ENCODE results near the gene CHMP3.
"Not testable (repeated sequence)": the region's sequence is repeated elsewhere in the genome, so short reads cannot be mapped to it uniquely, and the experiment has no call there.

The CHMP3 gene

DNA sequence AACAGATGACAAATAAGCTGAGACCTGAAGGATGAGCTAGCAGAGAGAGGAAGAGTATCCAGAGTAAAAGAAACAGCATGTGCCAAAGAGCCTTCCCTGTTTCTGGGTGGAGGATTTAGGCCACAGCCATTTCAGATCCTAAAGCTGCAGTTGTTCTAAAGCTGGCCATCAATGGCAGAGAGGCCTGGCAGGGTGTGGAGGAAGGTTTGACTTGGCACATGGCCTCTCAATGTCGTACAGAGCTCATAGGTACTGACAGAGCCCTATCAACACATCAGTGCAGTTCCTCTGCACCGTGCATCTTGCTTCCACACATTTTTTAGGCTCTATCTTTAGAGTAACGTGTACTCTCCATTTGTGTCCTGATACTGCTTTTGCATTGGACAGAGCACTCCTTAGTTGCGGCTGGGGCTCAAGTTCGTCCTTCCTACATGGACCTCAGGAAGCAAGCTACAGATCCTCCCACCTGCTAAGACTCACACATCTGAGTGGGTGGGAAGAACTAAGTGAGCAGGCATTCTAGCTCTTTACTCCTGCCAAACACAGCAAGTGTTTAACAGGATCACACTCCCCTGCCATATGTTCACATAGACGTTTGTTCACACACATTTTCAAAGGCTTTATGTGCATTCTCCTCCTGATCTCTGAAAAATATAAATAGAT lies 3.0 kb upstream of the CHMP3 start:
- H3K4me3 Mint-ChIP-seq = no peak overlapping the region
- ATAC-seq (no peak), DNase-seq (no peak)
- peaks cover 2% of the 10 kb centered on the region for H3K27me3 Mint-ChIP-seq
- no peak overlapping the region for H3K27ac Mint-ChIP-seq
- peaks cover 15% of the 10 kb centered on the region for H3K9me3 Mint-ChIP-seq
- H3K4me1 Mint-ChIP-seq = peaks cover 27% of the 10 kb centered on the region
- H3K36me3 Mint-ChIP-seq (ENCODE audit: low read depth) = peaks cover 11% of the 10 kb centered on the region

DNA sequence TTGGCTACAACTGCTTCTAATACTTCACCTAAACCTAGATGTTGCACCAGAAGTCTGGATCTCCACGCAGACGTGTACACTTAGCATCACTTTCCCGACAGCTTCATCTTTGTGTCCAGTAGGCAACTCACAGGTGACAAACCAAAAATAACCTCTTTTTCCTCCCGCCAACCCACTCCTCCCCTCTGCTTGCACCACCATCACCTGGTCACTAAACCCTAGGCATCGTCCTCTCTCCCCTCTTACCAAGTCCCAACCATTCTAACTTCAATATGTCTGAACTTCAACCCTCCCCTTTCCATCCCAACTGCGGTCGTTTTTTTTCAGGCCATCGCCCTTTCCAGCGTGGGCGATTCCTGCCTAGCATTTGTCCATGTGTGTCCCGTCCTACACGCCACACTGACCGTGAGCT lies 413 bp upstream of the CHMP3 start:
- Mint-ChIP-seq H3K27ac (peak overlapping the region; percentile 97), H3K36me3 (ENCODE audit: low read depth) (peaks cover 23% of the 10 kb centered on the region), H3K9me3 (peaks cover 15% of the 10 kb centered on the region), H3K4me3 (peak overlapping the region; percentile 93), H3K27me3 (peaks cover 2% of the 10 kb centered on the region), H3K4me1 (peaks cover 36% of the 10 kb centered on the region)
- DNase-seq = no peak
- ATAC-seq = no peak

DNA sequence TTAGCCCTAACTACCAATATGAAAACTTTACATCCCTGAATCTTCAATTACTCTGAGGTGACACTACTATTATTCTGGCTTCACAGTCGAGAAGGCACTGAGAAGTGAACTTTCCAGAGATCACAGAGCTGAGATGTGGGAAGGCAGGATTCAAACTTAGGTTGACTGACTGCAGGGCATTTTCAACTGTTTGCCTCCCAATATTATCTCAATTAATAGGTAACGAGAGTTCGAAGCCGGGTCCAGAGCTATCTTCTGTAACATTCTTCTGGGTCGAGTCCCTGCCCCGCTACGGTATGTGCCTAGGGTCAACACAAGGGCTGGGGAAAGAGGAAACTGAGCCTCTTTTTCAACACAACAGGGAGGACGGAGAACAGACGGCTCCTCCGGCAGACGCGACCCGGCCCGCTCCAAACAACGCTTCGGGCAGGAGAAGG lies 740 bp downstream of the CHMP3 start:
- no peak for DNase-seq
- Mint-ChIP-seq H3K9me3 (peaks cover 15% of the 10 kb centered on the region), H3K4me3 (peak overlapping the region; percentile 93), H3K27me3 (peaks cover 2% of the 10 kb centered on the region), H3K36me3 (ENCODE audit: low read depth) (peaks cover 23% of the 10 kb centered on the region), H3K4me1 (peaks cover 36% of the 10 kb centered on the region), H3K27ac (peak overlapping the region; percentile 97)
- no peak for ATAC-seq

GRCh38 chr2:86557836-86558235 lies 5.4 kb downstream of the CHMP3 start:
- H3K27ac Mint-ChIP-seq = no peak overlapping the region
- ATAC-seq = no peak
- no peak overlapping the region for H3K4me3 Mint-ChIP-seq
- H3K36me3 Mint-ChIP-seq (ENCODE audit: low read depth) = peaks cover 21% of the 10 kb centered on the region
- DNase-seq = no peak
- no peaks in the 10 kb centered on the region for H3K9me3 Mint-ChIP-seq
- no peaks in the 10 kb centered on the region for H3K27me3 Mint-ChIP-seq
- H3K4me1 Mint-ChIP-seq = peaks cover 37% of the 10 kb centered on the region

- Mint-ChIP-seq H3K27ac (no peak overlapping the region), H3K4me3 (no peak overlapping the region), H3K9me3 (no peaks in the 10 kb centered on the region), H3K4me1 (peaks cover 37% of the 10 kb centered on the region), H3K36me3 (ENCODE audit: low read depth) (peaks cover 22% of the 10 kb centered on the region), H3K27me3 (no peaks in the 10 kb centered on the region)
- DNase-seq (no peak), ATAC-seq (no peak)
These were observed 6.7 kb downstream of the CHMP3 start for GRCh38 chr2:86556508-86556907.

GRCh38 chr2:86552889-86553288 lies 10.4 kb downstream of the CHMP3 start:
- Mint-ChIP-seq H3K4me1 (peaks cover 29% of the 10 kb centered on the region), H3K27me3 (no peaks in the 10 kb centered on the region), H3K9me3 (no peaks in the 10 kb centered on the region), H3K36me3 (ENCODE audit: low read depth) (peaks cover 16% of the 10 kb centered on the region), H3K4me3 (peak overlapping the region; percentile 70), H3K27ac (peak overlapping the region; percentile 75)
- no peak for DNase-seq
- no peak for ATAC-seq

DNA sequence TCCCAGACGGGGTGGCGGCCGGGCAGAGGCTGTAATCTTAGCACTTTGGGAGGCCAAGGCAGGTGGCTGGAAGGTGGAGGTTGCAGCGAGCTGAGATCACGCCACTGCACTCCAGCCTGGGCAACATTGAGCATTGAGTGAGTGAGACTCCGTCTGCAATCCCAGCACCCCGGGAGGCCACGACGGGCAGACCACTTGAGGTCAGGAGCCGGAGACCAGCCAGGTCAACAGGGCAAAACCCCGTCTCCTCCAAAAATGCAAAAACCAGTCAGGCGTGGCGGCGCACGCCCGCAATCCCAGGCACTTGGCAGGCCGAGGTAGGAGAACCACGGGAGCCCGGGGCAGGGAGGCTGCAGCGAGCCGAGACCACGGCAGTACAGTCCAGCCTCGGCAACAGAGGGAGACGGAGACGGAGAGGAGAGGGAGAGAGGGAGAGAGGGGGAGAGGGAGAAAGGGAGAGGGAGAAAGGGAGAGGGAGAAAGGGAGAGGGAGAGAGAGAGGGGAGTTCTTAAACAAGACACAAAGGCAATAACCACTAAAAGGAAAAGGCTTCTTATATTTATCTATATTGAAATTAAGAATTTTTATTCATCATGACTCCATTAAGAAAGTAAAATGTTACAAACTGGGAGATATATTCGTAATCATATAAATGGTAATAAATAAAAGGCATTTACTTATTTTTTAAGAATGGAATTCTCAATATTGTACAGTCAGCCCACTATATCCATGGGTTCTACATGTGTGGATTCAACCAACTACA lies 13.1 kb downstream of the CHMP3 start:
- peaks cover 29% of the 10 kb centered on the region for H3K4me1 Mint-ChIP-seq
- not testable (repeated sequence) for H3K9me3 Mint-ChIP-seq, H3K27me3 Mint-ChIP-seq, H3K27ac Mint-ChIP-seq, DNase-seq, H3K4me3 Mint-ChIP-seq, ATAC-seq
- peaks cover 28% of the 10 kb centered on the region for H3K36me3 Mint-ChIP-seq (ENCODE audit: low read depth)

- Mint-ChIP-seq H3K4me1 (peaks cover 27% of the 10 kb centered on the region), H3K36me3 (ENCODE audit: low read depth) (peaks cover 30% of the 10 kb centered on the region)
- H3K4me3 Mint-ChIP-seq, H3K27me3 Mint-ChIP-seq, ATAC-seq, H3K27ac Mint-ChIP-seq, H3K9me3 Mint-ChIP-seq, DNase-seq: not testable (repeated sequence)
These were observed 13.8 kb downstream of the CHMP3 start for GRCh38 chr2:86549440-86549839.

DNA sequence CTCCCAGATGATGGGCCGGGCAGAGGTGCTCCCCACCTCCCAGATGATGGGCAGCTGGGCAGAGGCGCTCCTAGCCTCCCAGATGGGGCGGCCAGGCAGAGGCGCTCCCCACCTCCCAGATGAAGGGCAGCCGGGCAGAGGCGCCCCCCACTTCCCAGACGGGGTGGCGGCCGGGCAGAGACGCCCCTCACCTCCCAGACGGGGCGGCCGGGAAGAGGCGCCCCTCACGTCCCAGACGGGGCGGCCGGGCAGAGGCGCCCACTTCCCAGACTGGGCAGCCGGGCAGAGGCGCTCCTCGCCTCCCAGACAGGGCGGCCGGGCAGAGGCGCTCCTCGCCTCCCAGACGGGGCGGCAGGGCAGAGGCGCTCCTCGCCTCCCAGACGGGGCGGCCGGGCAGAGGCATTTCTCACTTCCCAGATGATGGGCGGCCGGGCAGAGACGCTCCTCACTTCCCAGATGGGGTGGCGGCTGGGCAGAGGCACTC lies 14.3 kb downstream of the CHMP3 start:
- H3K9me3 Mint-ChIP-seq, H3K27ac Mint-ChIP-seq, DNase-seq, H3K27me3 Mint-ChIP-seq, ATAC-seq, H3K4me3 Mint-ChIP-seq: not testable (repeated sequence)
- Mint-ChIP-seq H3K36me3 (ENCODE audit: low read depth) (peaks cover 33% of the 10 kb centered on the region), H3K4me1 (peaks cover 24% of the 10 kb centered on the region)

GRCh38 chr2:86548165-86548912 lies 14.9 kb downstream of the CHMP3 start:
- Mint-ChIP-seq H3K27ac (peak overlapping the region; percentile 49), H3K4me1 (peaks cover 23% of the 10 kb centered on the region), H3K36me3 (ENCODE audit: low read depth) (peaks cover 34% of the 10 kb centered on the region)
- H3K27me3 Mint-ChIP-seq, ATAC-seq, DNase-seq, H3K9me3 Mint-ChIP-seq, H3K4me3 Mint-ChIP-seq: not testable (repeated sequence)

- H3K4me1 Mint-ChIP-seq, H3K9me3 Mint-ChIP-seq, H3K4me3 Mint-ChIP-seq, H3K27me3 Mint-ChIP-seq, DNase-seq, H3K27ac Mint-ChIP-seq, ATAC-seq: not testable (repeated sequence)
- peaks cover 38% of the 10 kb centered on the region for H3K36me3 Mint-ChIP-seq (ENCODE audit: low read depth)
These were observed 17.8 kb downstream of the CHMP3 start for GRCh38 chr2:86545296-86545924.

GRCh38 chr2:86544278-86545099 lies 18.8 kb downstream of the CHMP3 start:
- not testable (repeated sequence) for ATAC-seq, H3K4me3 Mint-ChIP-seq, DNase-seq, H3K9me3 Mint-ChIP-seq, H3K27me3 Mint-ChIP-seq, H3K27ac Mint-ChIP-seq, H3K4me1 Mint-ChIP-seq
- H3K36me3 Mint-ChIP-seq (ENCODE audit: low read depth) = peaks cover 41% of the 10 kb centered on the region

DNA sequence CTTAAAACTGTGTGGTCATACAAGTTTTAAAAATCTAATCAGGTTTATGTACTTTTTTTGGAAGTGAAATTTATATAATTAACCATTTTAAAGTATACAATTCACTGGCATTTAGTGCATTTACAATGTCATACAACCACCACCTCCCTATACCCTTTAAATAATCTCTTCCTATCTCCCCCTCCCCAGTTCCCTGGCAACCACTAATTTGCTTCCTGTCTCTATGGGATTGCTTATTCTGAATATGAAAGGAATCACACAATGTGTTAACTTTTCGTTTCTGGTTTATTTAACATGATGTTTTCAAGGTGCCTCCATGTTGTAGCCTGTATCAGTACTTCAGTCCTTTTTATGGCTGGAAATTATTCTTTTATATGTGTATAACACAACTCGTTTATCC lies 19.4 kb downstream of the CHMP3 start:
- peaks cover 41% of the 10 kb centered on the region for H3K36me3 Mint-ChIP-seq (ENCODE audit: low read depth)
- H3K27ac Mint-ChIP-seq = no peak overlapping the region

More for the DNA sequence above, 19.4 kb downstream of the CHMP3 start:
- DNase-seq (no peak), ATAC-seq (no peak)
- peaks cover 4% of the 10 kb centered on the region for H3K9me3 Mint-ChIP-seq
- H3K4me3 Mint-ChIP-seq = no peak overlapping the region
- peaks cover 8% of the 10 kb centered on the region for H3K4me1 Mint-ChIP-seq
- no peaks in the 10 kb centered on the region for H3K27me3 Mint-ChIP-seq

All from activated naive CD8-positive, alpha-beta T cell treated with anti-CD3 and anti-CD28 coated beads, Interleukin-2, amount 50 U/mL, for 24 hours (primary cell).